H1 (cell line): ENCODE results near the gene HEATR1. TPM values are rescaled to one million over a fixed set of nuclear protein-coding genes. Genes with fewer than 3 reads are reported as not detected.

Experiments
- CTCF ChIA-PET: fragments of 300-600 bp; sonication (Branson Sonifier 250); formaldehyde crosslinking; loops from one replicate; lab custom pipeline; 2021; ENCODE audit not compliant: partially characterized antibody; lab: Charles Lee
- POLR2A ChIA-PET: fragments of 300-600 bp; sonication (Branson Sonifier 250); formaldehyde crosslinking; loops from one replicate; lab custom pipeline; 2021; ENCODE audit warnings: inconsistent platforms; ENCODE audit not compliant: partially characterized antibody; lab: Charles Lee
- DNase-seq, 2 experiments: peaks; one replicate each; pipeline versions ENCODE4 v3.0.0 to v3.0.0-alpha.2; 2010 to 2022; ENCODE audit warnings: low spot score in 2 of 2, low read depth in 1 of 2, mixed read lengths in 1 of 2
- FAIRE-seq: peaks from 2 replicates; lab custom pipeline; 2011; peaks lifted over from hg19 to GRCh38; lab: Jason Lieb, UNC
- H2AFZ ChIP-seq: 2 replicates; pipeline ENCODE4 v1.8.1; 2012; ENCODE audit warnings: low read length, inconsistent platforms
- H2AK5ac ChIP-seq: 2 replicates; pipeline ENCODE4 v1.6.1; 2013; ENCODE audit warnings: low read depth, low read length
- H2BK120ac ChIP-seq: replicated peaks from 2 replicates; pipeline ENCODE3; 2013; ENCODE audit warnings: low read depth, low read length, inconsistent platforms
- H2BK12ac ChIP-seq: 2 replicates; pipeline ENCODE4 v1.6.1; 2013; ENCODE audit warnings: low read depth, low read length
- H2BK15ac ChIP-seq: 2 replicates; pipeline ENCODE4 v1.6.1; 2013; ENCODE audit warnings: low read length
- H2BK20ac ChIP-seq: 2 replicates; pipeline ENCODE4 v1.6.1; 2013; ENCODE audit warnings: low read length
- H2BK5ac ChIP-seq: 2 replicates; pipeline ENCODE4 v1.6.1; 2013; ENCODE audit warnings: low read depth, low read length
- H3K14ac ChIP-seq: 2 replicates; pipeline ENCODE4 v1.6.1; 2013; ENCODE audit warnings: inconsistent platforms; ENCODE audit not compliant: insufficient read length
- H3K18ac ChIP-seq: 2 replicates; pipeline ENCODE4 v1.6.1; 2013; ENCODE audit warnings: low read length; ENCODE audit errors: extremely low read depth
- H3K23ac ChIP-seq: 2 replicates; pipeline ENCODE4 v1.6.1; 2013; ENCODE audit warnings: inconsistent platforms; ENCODE audit not compliant: insufficient read length
- H3K23me2 ChIP-seq: 2 replicates; pipeline ENCODE4 v1.6.1; 2013; ENCODE audit warnings: low read depth, low read length
- H3K27ac ChIP-seq: 2 replicates; pipeline ENCODE4 v1.6.1; 2011; ENCODE audit warnings: low read depth, low read length, inconsistent platforms
- H3K27me3 ChIP-seq, 4 experiments: replicated peaks in 1 of 4; 1 replicate in 1 of 4; 2 replicates in 3 of 4; pipeline versions ENCODE4 v1.6.1 to v1.8.1; 2011 to 2013; ENCODE audit warnings: low read length in 3 of 4, mild to moderate bottlenecking in 3 of 4, inconsistent platforms in 2 of 4, mixed read lengths in 2 of 4, moderate library complexity in 1 of 4; ENCODE audit not compliant: control insufficient read depth in 3 of 4, insufficient read depth in 3 of 4; ENCODE audit errors: extremely low read depth in 1 of 4
- H3K36me3 ChIP-seq, 4 experiments: 2 replicates each; pipeline versions ENCODE4 v1.6.1 to v1.8.1; 2011 to 2013; ENCODE audit warnings: mild to moderate bottlenecking in 4 of 4, low read length in 3 of 4, moderate library complexity in 2 of 4, control low read depth in 1 of 4, inconsistent platforms in 1 of 4; ENCODE audit not compliant: insufficient read depth in 4 of 4, control insufficient read depth in 2 of 4
- H3K4ac ChIP-seq: replicated peaks from 2 replicates; pipeline ENCODE3; 2013; ENCODE audit warnings: low read length, low read depth, mixed read lengths, inconsistent platforms; ENCODE audit not compliant: insufficient read length
- H3K4me1 ChIP-seq, 4 experiments: replicated peaks in 1 of 4; 1 replicate in 1 of 4; 2 replicates in 3 of 4; pipeline versions ENCODE4 v1.6.1 to v1.8.1; 2011 to 2013; ENCODE audit warnings: low read length in 3 of 4, inconsistent platforms in 2 of 4, mixed read lengths in 1 of 4; ENCODE audit not compliant: insufficient read depth in 4 of 4, control insufficient read depth in 3 of 4
- H3K4me2 ChIP-seq, 2 experiments: 2 replicates each; pipeline versions ENCODE4 v1.6.1 to v1.8.1; 2011 to 2013; ENCODE audit warnings: low read depth in 2 of 2, low read length in 2 of 2, control low read depth in 1 of 2, inconsistent platforms in 1 of 2, mild to moderate bottlenecking in 1 of 2; ENCODE audit not compliant: insufficient read depth in 1 of 2
- H3K4me3 ChIP-seq, 4 experiments: fragments of 200-600, 300-600 bp in 1 of 4; sonication (generic), shearing (Covaris generic), sonication (Bioruptor Twin) in 1 of 4; 2 replicates each; pipeline versions ENCODE4 v1.5.1 to v1.8.1; 2011 to 2016; ENCODE audit warnings: low read length in 4 of 4, low read depth in 3 of 4, control low read depth in 2 of 4, inconsistent platforms in 2 of 4, mild to moderate bottlenecking in 2 of 4, mixed read lengths in 1 of 4, moderate library complexity in 1 of 4; ENCODE audit not compliant: insufficient read depth in 2 of 4; ENCODE audit errors: extremely low read depth in 1 of 4
- H3K56ac ChIP-seq: replicated peaks from 2 replicates; pipeline ENCODE3; 2013; ENCODE audit warnings: low read depth, mild to moderate bottlenecking, mixed read lengths, low read length, inconsistent platforms; ENCODE audit not compliant: insufficient read length
- H3K79me1 ChIP-seq: 2 replicates; pipeline ENCODE4 v1.6.1; 2013; ENCODE audit warnings: low read depth, low read length, control low read depth
- H3K79me2 ChIP-seq, 2 experiments: 2 replicates each; pipeline versions ENCODE4 v1.6.1 to v1.8.1; 2012 to 2013; ENCODE audit warnings: low read length in 2 of 2, mild to moderate bottlenecking in 2 of 2, inconsistent platforms in 1 of 2; ENCODE audit not compliant: insufficient read depth in 2 of 2, control insufficient read depth in 1 of 2
- H3K9ac ChIP-seq, 4 experiments: replicated peaks in 1 of 4; 1 replicate in 1 of 4; 2 replicates in 3 of 4; pipeline versions ENCODE4 v1.6.1 to v1.8.1; 2011 to 2013; ENCODE audit warnings: low read depth in 3 of 4, low read length in 3 of 4, control low read depth in 2 of 4, mild to moderate bottlenecking in 2 of 4, moderate library complexity in 2 of 4, inconsistent platforms in 1 of 4; ENCODE audit errors: extremely low read depth in 1 of 4
- H3K9me3 ChIP-seq, 2 experiments: 2 replicates each; pipeline versions ENCODE4 v1.6.1 to v1.8.1; 2012 to 2013; ENCODE audit warnings: mild to moderate bottlenecking in 2 of 2, moderate library complexity in 2 of 2, control low read depth in 1 of 2, inconsistent platforms in 1 of 2, low read depth in 1 of 2, low read length in 1 of 2, mixed read lengths in 1 of 2; ENCODE audit not compliant: insufficient read depth in 2 of 2
- H4K20me1 ChIP-seq, 2 experiments: replicated peaks in 1 of 2; 2 replicates each; pipeline versions ENCODE3 to v1.8.1; 2011 to 2013; ENCODE audit warnings: inconsistent platforms in 2 of 2, low read length in 2 of 2, mild to moderate bottlenecking in 1 of 2; ENCODE audit not compliant: insufficient read depth in 2 of 2, control insufficient read depth in 1 of 2
- H4K5ac ChIP-seq: 2 replicates; pipeline ENCODE4 v1.6.1; 2013; ENCODE audit warnings: low read length, low read depth, mixed read lengths, inconsistent platforms; ENCODE audit not compliant: insufficient read length
- H4K8ac ChIP-seq: 2 replicates; pipeline ENCODE4 v1.8.0; 2013; ENCODE audit warnings: mild to moderate bottlenecking, moderate library complexity, low read length, inconsistent platforms; ENCODE audit not compliant: insufficient read depth; ENCODE audit errors: extremely low read depth
- H4K91ac ChIP-seq: replicated peaks from 2 replicates; pipeline ENCODE3; 2013; ENCODE audit warnings: low read length, mixed read lengths, inconsistent platforms; ENCODE audit not compliant: insufficient read length
- ASH2L ChIP-seq: fragments of 200-600, 300-600 bp; sonication (generic); IDR thresholded peaks from one replicate; pipeline ENCODE4 v1.7.1; 2017; ENCODE audit warnings: low read length
- CREB1 ChIP-seq: IDR thresholded peaks from 2 replicates; pipeline ENCODE4 v1.6.1; 2012; ENCODE audit warnings: inconsistent platforms
- CTCF ChIP-seq, 3 experiments: IDR thresholded peaks; 1 replicate in 2 of 3; 2 replicates in 1 of 3; pipeline versions ENCODE4 v1.5.1 to v1.6.1; 2011; ENCODE audit warnings: low read length in 3 of 3, mild to moderate bottlenecking in 3 of 3, inconsistent platforms in 2 of 3, low read depth in 1 of 3, moderate library complexity in 1 of 3; ENCODE audit not compliant: insufficient read depth in 1 of 3; ENCODE audit errors: control extremely low read depth in 1 of 3
- JUND ChIP-seq: IDR thresholded peaks from 2 replicates; pipeline ENCODE4 v1.6.1; 2011; ENCODE audit warnings: mild to moderate bottlenecking, improper control_type of control experiment, low read length
- KDM1A ChIP-seq: fragments of 200-600, 300-600 bp; sonication (generic); IDR thresholded peaks from 2 replicates; pipeline ENCODE4 v1.7.1; 2016; ENCODE audit warnings: mild to moderate bottlenecking, low read length, borderline replicate concordance
- NRF1 ChIP-seq: IDR thresholded peaks from 2 replicates; pipeline ENCODE4 v1.6.1; 2011; ENCODE audit warnings: mild to moderate bottlenecking, low read depth, low read length, improper control_type of control experiment
- POLR2AphosphoS5 ChIP-seq: IDR thresholded peaks from 2 replicates; pipeline ENCODE4 v1.6.1; 2011; ENCODE audit warnings: low read depth, low read length
- SAP30 ChIP-seq: fragments of 300-600 bp; sonication (generic); IDR thresholded peaks from 2 replicates; pipeline ENCODE4 v1.7.1; 2012; ENCODE audit warnings: low read length, moderate library complexity, mild to moderate bottlenecking, inconsistent platforms; ENCODE audit not compliant: insufficient read depth, insufficient replicate concordance
- SP1 ChIP-seq: IDR thresholded peaks from 2 replicates; pipeline ENCODE4 v1.6.1; 2011; ENCODE audit warnings: low read depth, low read length
- SRF ChIP-seq: IDR thresholded peaks from 2 replicates; pipeline ENCODE4 v1.6.1; 2011; ENCODE audit warnings: mild to moderate bottlenecking, low read depth, low read length, moderate library complexity
- TAF1 ChIP-seq: IDR thresholded peaks from 2 replicates; pipeline ENCODE4 v1.6.1; 2011; ENCODE audit warnings: mild to moderate bottlenecking, low read depth, low read length
- YY1 ChIP-seq: IDR thresholded peaks from 2 replicates; pipeline ENCODE4 v1.6.1; 2011; ENCODE audit warnings: low read depth, mild to moderate bottlenecking, low read length
- WGBS, 2 experiments: shearing (Covaris generic) in 1 of 2; methylation state at CpG; one replicate each; pipeline versions ENCODE4 v1.1.6 to v1.1.7; 2013 to 2015; ENCODE audit warnings: low lambda C conversion rate in 2 of 2, mixed read lengths in 2 of 2, inconsistent platforms in 1 of 2, low coverage in 1 of 2, missing lambda C conversion rate in 1 of 2; ENCODE audit not compliant: insufficient replicate concordance in 2 of 2, insufficient coverage in 1 of 2, insufficient read length in 1 of 2; ENCODE audit errors: extremely low coverage in 1 of 2, missing lambda C conversion rate in 1 of 2; 5-methylcytosine and 5-hydroxymethylcytosine counted together
- polyA plus RNA-seq, 7 experiments: library from polyadenylated mRNA; depleted of rRNA in 3 of 7; stranded (reverse) in 5 of 7; unstranded in 2 of 7; fragments of >200 nt in 5 of 7; fragments of 200-250 nt in 2 of 7; gene quantifications; 1 replicate in 5 of 7; 2 replicates in 1 of 7; 4 replicates in 1 of 7; pipeline versions ENCODE4 v1.2.1 to v1.2.3, GENCODE V29; 2011 to 2013; ENCODE audit warnings: missing spikeins in 2 of 7, mixed read lengths in 2 of 7
- total RNA-seq: library from RNA; stranded (reverse); fragmentation: NEBNext Ultra II Directional; extraction: Animal tissue kit (Norgen Biotek cat#: 25700); gene quantifications from 2 replicates; pipeline ENCODE4 v1.2.1, GENCODE V29; 2021

HEATR1 gene
- total and polyA plus RNA-seq, 2 of the 8 experiments (the other 6 are each of a cell fraction or from before 2014, with no cell fraction given) = 13.0 to 95.8 TPM

GRCh38 chr1:236552901-236553300 lies 51.4 kb downstream of the HEATR1 start:
- ChIA-PET POLR2A (no interaction called here), CTCF (no interaction called here)
- no peak overlapping the region for H3K4ac ChIP-seq
- no peak overlapping the region for H3K56ac ChIP-seq
- no peak overlapping the region for H3K18ac ChIP-seq
- H3K14ac ChIP-seq = no peak overlapping the region
- H4K91ac ChIP-seq = no peak overlapping the region
- peaks cover 2% of the 10 kb centered on the region in 2 experiments for H4K20me1 ChIP-seq
- no peak overlapping the region for H3K4me3 ChIP-seq
- H3K36me3 ChIP-seq = peaks cover 39 to 95% (median 87%) of the 10 kb centered on the region in 4 experiments
- WGBS, 2 experiments = 50% methylated on average over 1 of the region's 1 CpG; no CpG with 5 or more reads in 1 of the 2 experiments
- H3K4me2 ChIP-seq = no peak overlapping the region
- no peak overlapping the region for H3K9ac ChIP-seq
- H3K23ac ChIP-seq = no peak overlapping the region
- no peak overlapping the region for H2BK12ac ChIP-seq
- H2AK5ac ChIP-seq = no peak overlapping the region
- no peaks in the 10 kb centered on the region for H3K23me2 ChIP-seq
- no peak overlapping the region for H2BK120ac ChIP-seq
- H3K4me1 ChIP-seq = no peaks in the 10 kb centered on the region
- no peak overlapping the region for H2AFZ ChIP-seq
- no peaks in the 10 kb centered on the region for H3K79me2 ChIP-seq
- no peak overlapping the region for H3K27ac ChIP-seq
- no peaks in the 10 kb centered on the region for H3K27me3 ChIP-seq
- TF ChIP-seq YY1 = no peak
- TF ChIP-seq SAP30 = no peak
- no peak for TF ChIP-seq POLR2AphosphoS5
- TF ChIP-seq NRF1 = no peak
- no peak for TF ChIP-seq SRF
- no peak for TF ChIP-seq CREB1
- TF ChIP-seq KDM1A = no peak
- no peak for TF ChIP-seq TAF1
- TF ChIP-seq CTCF (IDR thresholded peaks at IDR 0.05; ENCODE audit: control extremely low read depth in 1 of 3, insufficient read depth in 1 of 3, low read depth in 1 of 3, low read length in 3 of 3) = no peak
- no peak for TF ChIP-seq JUND
- TF ChIP-seq SP1 = no peak
- TF ChIP-seq ASH2L = no peak
- DNase-seq = no peak
- no peak overlapping the region for H2BK5ac ChIP-seq
- no peaks in the 10 kb centered on the region for H3K9me3 ChIP-seq
- no peak overlapping the region for H4K8ac ChIP-seq
- H2BK20ac ChIP-seq = no peak overlapping the region
- H3K79me1 ChIP-seq = no peaks in the 10 kb centered on the region
- H2BK15ac ChIP-seq = no peak overlapping the region
- H4K5ac ChIP-seq = no peak overlapping the region
- FAIRE-seq = no peak
